Activated CD4-positive, alpha-beta T cell treated with anti-CD3 and anti-CD28 coated beads, Interleukin-2, amount 50 U/mL, for 4 hours (primary cell): ENCODE results near the gene ADAMTS16.

ENCODE experiments used
- DNase-seq, 2 experiments: peaks; one replicate each; pipeline ENCODE4 v3.0.0-alpha.2; 2020

ADAMTS16 gene

GRCh38 chr5:5239191-5239590, 99.1 kb downstream of the ADAMTS16 start:
- no peak for DNase-seq

DNA sequence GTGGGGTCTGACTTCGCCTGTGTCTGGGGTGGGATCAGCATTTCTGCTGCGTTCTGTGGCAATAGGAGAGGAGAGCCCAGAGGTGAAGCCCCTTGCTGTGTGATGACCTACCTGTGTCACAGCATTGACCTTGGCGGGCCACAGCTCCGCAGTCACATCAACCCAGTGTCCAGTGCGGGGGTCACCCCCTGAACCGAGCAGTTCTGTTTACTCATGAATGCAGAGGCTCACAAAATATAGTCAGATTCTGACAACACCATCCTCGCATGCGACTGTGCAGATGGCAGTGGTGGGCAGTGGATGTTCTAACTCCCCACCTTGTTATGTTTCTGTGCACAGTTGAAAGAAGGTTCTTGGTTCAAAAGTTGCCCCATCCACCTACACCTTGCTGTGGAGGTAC, 100.1 kb downstream of the ADAMTS16 start:
- no peak for DNase-seq

DNA sequence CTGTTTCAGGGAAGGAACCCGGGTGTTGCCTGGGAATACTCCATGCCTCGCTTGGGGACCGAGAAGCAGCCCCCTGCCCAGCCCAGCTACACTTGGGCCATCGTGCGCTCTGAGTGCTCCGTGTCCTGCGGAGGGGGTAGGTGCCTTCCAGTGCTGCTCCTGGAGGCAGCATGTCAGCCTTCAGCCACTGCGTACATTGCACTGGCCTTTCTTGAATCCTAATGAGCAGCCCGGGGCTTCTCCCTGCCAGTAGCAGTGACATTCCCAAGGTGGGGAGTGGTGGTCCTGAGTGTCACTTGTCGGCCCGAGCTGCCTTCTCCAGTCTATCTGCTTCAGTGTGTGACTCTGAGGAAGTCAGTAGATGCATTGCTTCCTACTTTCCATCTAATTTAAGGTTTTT, 101.9 kb downstream of the ADAMTS16 start:
- DNase-seq: no peak

- no peak for DNase-seq
Observed at GRCh38 chr5:5246736-5247135, 106.6 kb downstream of the ADAMTS16 start.

DNA sequence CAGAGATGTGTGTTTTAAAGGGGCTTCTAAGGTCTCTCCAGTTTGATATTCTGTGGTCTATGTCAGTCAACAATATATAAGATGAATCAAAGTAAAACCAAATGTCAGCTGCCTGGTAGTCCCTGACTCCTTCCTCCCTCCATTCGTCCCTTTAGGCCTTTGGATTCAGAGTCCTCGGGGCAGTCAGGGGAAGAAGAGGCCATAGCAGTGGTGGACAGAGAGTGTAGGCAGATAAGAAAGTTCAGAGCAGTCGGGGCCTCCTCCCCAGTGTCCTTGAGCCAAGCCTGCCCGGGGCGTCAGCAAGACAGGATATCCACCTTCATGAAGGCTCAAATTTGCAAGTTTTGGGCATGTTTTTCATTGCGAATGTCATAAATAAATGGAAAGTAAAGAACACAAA, 110.6 kb downstream of the ADAMTS16 start:
- no peak for DNase-seq

DNA sequence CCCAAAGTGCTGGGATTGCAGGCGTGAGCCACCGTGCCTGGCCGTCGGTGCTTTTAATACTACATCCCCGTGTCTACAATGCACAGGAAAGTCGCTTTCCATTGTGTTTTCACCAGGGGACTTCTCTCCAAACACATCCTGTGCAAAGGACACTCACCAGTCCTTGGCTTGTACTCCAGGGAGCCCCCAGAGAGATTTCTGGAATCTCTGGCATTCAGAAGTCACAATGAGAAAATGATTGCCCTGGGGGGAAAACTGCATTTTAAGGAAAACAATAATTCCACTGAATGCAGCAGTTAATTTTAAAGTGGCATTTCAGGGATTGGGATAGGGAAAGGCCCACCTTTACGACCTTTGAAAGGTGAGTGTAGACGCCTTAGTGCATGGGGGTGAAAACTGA, 112.0 kb downstream of the ADAMTS16 start:
- no peak for DNase-seq

DNA sequence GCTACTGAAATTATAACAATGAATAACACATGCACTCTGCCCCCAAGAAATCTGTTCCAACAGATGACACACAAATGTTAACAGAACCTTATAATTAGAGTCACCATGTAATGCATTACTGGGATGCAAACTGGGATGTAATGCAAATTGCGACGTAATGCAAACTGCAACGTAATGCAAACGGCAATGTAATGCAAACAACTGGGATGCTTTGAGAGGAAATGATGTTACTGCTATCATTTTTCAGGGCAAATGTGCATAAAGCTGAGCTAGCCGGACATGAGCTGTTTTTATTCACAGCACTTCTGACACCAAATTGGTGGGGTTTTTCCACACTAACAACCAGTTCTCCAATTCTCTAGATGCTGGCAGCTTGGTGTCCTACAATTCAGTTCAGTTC, 117.2 kb downstream of the ADAMTS16 start:
- no peak for DNase-seq

GRCh38 chr5:5258564-5258963, 118.4 kb downstream of the ADAMTS16 start:
- no peak for DNase-seq

DNA sequence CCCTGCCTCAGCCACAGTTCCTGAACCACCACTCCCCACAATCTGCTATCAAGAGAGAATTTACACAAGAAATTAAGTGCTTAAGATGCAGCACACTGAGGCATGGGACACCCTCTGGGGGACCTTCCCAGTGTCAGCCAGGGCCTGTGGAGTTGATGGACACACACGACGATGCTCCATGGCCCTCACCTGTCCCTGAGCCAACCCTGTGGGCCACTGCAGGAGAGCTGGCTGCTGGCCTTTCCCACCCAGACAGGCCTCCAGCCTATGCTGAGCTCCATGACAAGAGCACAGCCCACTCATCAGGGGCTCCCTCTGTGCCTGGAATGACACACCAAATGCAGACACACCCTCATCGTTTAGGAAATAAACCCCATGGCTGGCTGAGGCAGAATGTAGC, 124.6 kb downstream of the ADAMTS16 start:
- DNase-seq: no peak

GRCh38 chr5:5266297-5266696, 126.2 kb downstream of the ADAMTS16 start:
- DNase-seq: no peak

DNA sequence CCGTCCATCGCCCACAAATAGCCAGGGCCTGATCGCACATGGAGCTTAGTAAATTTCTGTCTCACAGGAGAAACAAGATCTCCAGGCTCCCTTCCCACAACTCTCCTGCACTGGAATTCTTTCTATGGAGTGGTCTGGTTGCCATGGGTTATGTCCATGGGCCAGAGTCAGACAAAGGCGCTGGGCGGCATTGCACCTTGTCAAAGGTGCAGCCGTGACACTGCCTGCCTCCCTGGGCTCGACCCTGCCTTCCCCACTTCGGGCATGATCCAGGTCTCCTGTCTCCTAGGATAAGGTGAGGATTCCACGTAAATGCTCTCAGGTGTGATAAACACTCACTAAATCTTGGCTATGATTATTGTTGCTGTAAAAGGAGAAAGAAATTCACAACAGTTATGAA, 130.0 kb downstream of the ADAMTS16 start:
- DNase-seq: no peak

- no peak for DNase-seq
Observed at GRCh38 chr5:5270958-5271785, 131.0 kb downstream of the ADAMTS16 start.

GRCh38 chr5:5271786-5272321, 131.7 kb downstream of the ADAMTS16 start:
- DNase-seq: no peak

- no peak for DNase-seq
Observed at GRCh38 chr5:5273398-5273797, 133.3 kb downstream of the ADAMTS16 start.

DNA sequence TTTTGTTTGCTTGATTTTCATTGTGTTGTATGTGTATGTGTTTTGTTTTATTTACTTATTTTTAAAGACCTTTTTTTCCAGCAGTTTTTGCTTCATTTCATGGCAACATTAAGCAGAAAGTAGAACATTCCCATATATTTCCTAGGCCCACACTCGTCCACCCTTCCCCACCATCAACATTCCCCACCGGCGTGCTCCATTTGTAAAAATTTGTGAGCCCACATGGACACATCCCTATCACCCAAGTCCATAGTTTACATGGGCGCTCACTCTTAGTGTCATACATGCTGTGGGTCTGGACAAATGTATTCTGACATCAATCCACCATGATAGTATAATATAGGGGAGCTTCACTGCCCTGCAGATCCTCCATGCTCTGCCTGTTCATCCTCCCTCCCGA, 133.8 kb downstream of the ADAMTS16 start:
- DNase-seq: no peak

DNA sequence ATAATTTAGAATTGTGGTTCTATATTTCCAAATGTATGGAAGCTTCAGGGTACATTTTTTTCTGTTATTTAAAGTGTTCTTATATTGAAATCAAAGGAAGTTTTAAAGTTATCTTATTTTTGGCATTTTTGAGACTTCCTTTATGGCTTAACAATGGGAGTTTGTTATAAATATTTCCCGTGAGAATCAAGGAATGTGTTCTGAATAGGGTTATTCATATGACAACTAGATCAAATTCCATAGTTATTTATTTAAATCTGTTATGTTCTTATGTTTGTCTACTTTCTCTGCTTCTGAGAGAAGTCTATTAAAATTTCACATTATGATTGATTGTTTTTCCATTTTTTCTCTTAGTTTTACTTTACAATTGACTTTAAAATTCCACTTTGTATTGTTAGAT, 135.1 kb downstream of the ADAMTS16 start:
- DNase-seq: no peak

DNA sequence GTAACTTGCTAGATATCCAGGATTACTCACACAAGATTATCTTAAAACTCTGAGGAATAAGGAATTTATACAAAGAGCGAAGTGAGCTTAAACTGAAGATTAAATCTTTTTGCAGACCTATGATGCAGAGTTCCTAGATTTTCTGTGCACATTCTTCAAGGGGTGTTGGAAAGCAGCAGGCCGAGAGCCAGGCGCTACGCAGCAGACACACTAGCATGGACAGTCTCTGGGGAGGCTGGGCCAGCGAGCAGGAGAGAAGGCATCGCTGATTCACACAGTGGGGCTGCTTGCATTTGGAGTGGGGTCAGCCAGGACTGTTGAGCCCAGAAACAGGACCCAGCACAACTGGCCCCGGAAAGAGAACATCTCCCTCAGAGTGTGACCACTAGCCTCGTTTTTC, 136.3 kb downstream of the ADAMTS16 start:
- no peak for DNase-seq

DNA sequence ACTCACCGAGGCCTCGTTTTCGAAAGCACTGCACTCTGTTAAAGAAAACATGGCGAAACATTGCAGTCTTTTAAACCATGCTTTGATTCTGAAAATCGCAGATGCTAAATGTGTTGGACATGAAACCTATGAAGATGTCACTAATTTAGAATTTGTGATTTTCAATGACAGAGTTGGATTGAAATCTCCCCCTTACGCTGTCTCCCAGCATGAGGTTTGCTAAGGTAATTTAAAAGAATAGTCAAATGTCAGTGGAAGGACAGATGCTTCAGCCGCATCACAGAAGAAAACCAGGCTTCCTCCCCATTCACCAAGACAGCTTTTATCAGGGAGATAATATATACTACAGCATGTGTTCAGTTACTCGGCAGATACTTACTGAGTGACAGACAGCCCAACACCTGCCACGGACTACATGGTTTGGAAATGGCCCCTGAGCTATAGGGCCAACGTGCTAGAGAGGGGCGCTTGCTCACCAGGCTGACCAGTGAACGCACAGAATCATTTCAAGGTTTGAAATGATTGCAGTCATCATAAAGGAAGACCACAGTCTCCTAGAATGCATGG, 136.9 kb downstream of the ADAMTS16 start:
- DNase-seq: no peak

- no peak for DNase-seq
Observed at GRCh38 chr5:5278201-5278814, 138.2 kb downstream of the ADAMTS16 start.

DNA sequence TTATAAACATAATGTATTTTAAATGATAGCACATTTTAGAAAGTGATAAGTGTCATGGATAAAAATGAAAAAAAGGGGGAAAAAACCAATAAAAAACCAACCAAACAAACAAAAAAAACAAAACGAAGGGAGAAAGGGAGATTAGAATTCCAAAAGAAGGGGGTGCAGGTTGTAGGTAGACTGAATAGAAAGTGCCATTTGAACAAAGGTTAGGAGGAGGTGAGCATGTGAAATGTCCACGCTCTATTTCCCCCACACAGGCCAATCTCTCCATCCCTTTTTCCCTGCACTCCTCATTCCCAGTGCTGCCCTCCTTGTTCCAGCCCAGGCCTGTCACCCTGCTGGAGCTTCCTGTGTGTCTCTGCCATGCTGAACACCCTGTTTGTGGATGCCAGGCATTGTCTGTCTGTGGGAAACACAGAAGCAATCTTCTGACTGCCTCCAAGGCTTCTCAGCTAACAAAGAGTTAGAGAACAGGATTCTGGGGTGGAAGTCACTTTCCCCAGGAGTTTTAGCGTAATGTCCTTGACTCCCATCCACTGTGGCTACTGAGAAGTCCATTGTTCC, 138.8 kb downstream of the ADAMTS16 start:
- no peak for DNase-seq

- DNase-seq: no peak
Observed at GRCh38 chr5:5285906-5286305, 145.8 kb downstream of the ADAMTS16 start.

DNA sequence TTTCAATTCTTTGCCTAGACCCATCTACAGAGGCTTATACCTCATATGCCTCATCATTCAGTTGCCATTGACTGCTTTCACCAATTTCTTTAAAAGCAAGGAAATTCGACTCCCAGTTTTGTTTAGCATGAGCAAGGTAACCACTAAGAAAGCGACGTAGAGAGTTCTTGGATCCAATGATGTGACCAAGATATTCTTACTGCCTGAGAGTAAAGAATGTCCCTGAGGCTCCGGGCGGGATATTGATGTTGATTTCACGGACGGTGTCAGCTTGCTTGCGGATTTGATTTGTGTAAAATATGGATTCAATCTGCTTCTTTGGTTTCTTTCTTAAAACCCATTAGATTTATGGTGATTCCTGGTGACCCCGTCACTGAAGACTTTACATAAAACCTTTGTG, 147.3 kb downstream of the ADAMTS16 start:
- DNase-seq: no peak

- DNase-seq: no peak
Observed at GRCh38 chr5:5288201-5288600, 148.1 kb downstream of the ADAMTS16 start.

- no peak for DNase-seq
Observed at GRCh38 chr5:5289537-5289936, 149.4 kb downstream of the ADAMTS16 start.
